ENCODE data around the gene PRDX5. TPM values are rescaled to one million over a fixed set of nuclear protein-coding genes. Genes with fewer than 3 reads are reported as not detected.

PRDX5 gene
- total and polyA plus RNA-seq, 4 donors: 66.8 to 201 (median 135) TPM

DNA sequence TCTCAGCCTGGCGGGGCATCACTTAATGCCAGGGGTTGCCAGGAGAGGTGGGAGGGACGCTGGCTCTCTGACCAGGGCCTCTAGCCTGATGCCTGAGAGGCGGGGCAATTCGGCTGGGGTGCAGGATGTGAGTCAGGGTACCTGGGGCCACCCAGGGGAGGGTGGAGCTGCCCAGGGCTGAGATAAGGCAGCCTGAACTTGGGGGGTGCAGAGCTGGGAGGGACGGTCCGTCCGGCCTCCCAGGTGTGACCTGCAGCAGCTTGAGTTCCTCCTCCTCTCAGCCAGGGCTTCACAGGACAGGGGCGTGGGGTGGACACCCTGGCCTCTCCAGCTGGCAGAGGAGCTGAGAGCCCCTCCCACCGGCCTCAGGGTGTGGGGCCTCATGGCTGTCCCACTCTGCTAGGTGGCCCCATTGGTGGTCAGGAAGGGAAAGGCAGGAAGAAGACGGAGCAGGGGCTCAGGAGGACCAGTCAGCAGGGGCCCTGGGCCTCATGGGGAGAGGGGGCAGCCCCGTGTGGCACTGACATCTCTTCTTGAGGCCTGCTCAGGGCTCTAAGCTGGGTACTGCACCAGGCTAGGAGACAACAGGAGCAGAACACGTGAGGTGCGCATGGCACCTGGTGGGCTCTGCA lies 40.1 kb downstream of the PRDX5 start (continued):
- no peak for TF ChIP-seq RAD21 (IDR thresholded peaks at IDR 0.05)
- TF ChIP-seq HNF4G (IDR thresholded peaks at IDR 0.05): no peak
- no peak for TF ChIP-seq GABPA (IDR thresholded peaks at IDR 0.05 in 1 of 2, conservative IDR thresholded peaks at IDR 0.05 in 1 of 2)
- TF ChIP-seq RXRA (IDR thresholded peaks at IDR 0.05): no peak
- TF ChIP-seq, protein P1, sequence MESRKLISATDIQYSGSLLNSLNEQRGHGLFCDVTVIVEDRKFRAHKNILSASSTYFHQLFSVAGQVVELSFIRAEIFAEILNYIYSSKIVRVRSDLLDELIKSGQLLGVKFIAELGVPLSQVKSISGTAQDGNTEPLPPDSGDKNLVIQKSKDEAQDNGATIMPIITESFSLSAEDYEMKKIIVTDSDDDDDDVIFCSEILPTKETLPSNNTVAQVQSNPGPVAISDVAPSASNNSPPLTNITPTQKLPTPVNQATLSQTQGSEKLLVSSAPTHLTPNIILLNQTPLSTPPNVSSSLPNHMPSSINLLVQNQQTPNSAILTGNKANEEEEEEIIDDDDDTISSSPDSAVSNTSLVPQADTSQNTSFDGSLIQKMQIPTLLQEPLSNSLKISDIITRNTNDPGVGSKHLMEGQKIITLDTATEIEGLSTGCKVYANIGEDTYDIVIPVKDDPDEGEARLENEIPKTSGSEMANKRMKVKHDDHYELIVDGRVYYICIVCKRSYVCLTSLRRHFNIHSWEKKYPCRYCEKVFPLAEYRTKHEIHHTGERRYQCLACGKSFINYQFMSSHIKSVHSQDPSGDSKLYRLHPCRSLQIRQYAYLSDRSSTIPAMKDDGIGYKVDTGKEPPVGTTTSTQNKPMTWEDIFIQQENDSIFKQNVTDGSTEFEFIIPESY (IDR thresholded peaks at IDR 0.05): no peak
- no peak for TF ChIP-seq SP1 (IDR thresholded peaks at IDR 0.05)

- 32% methylated on average over 7 of the region's 7 CpGs for whole genome bisulfite sequencing
- peak overlapping the region; percentile 69 to 79 for H3K27ac ChIP-seq (ENCODE audit: low read depth in 1 of 2, low read length in 2 of 2)
- peaks cover 9 to 37% (median 24%) of the 10 kb centered on the region in 4 donors for H3K4me1 ChIP-seq (ENCODE audit: control insufficient read depth in 4 of 4, insufficient read depth in 4 of 4, low read length in 3 of 4)
- H3K9ac ChIP-seq (ENCODE audit: low read depth in 1 of 2, low read length in 2 of 2): peak overlapping the region; percentile 67 to 99
- no peaks in the 10 kb centered on the region for H3K27me3 ChIP-seq (ENCODE audit: control insufficient read depth in 4 of 4, insufficient read depth in 4 of 4, low read length in 3 of 4)
- H3K9me3 ChIP-seq (ENCODE audit: control insufficient read depth in 4 of 4, low read length in 3 of 4): no peaks in the 10 kb centered on the region
- TF ChIP-seq SP1 (IDR thresholded peaks at IDR 0.05) (no peak), RXRA (IDR thresholded peaks at IDR 0.05) (no peak), RAD21 (IDR thresholded peaks at IDR 0.05) (no peak), JUND (IDR thresholded peaks at IDR 0.05) (no peak), FOXA1 (IDR thresholded peaks at IDR 0.05) (no peak), HNF4G (IDR thresholded peaks at IDR 0.05) (no peak), TAF1 (conservative IDR thresholded peaks at IDR 0.05) (no peak), FOXA2 (IDR thresholded peaks at IDR 0.05) (no peak), YY1 (IDR thresholded peaks at IDR 0.05) (no peak), EGR1 (IDR thresholded peaks at IDR 0.05; ENCODE audit: low read depth in 2 of 2) (no peak), CTCF (IDR thresholded peaks at IDR 0.05; ENCODE audit: low read depth, low read length, missing input control) (no peak), HNF4A (conservative IDR thresholded peaks at IDR 0.05) (no peak), REST (IDR thresholded peaks at IDR 0.05) (no peak), GABPA (IDR thresholded peaks at IDR 0.05 in 1 of 2, conservative IDR thresholded peaks at IDR 0.05 in 1 of 2) (no peak)
- TF ChIP-seq, protein P2, sequence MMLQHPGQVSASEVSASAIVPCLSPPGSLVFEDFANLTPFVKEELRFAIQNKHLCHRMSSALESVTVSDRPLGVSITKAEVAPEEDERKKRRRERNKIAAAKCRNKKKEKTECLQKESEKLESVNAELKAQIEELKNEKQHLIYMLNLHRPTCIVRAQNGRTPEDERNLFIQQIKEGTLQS (IDR thresholded peaks at IDR 0.05): no peak
- TF ChIP-seq, protein P3, sequence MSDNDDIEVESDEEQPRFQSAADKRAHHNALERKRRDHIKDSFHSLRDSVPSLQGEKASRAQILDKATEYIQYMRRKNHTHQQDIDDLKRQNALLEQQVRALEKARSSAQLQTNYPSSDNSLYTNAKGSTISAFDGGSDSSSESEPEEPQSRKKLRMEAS (IDR thresholded peaks at IDR 0.05): no peak
- peaks cover 4 to 20% (median 12%) of the 10 kb centered on the region in 4 donors for H3K36me3 ChIP-seq (ENCODE audit: control insufficient read depth in 4 of 4, insufficient read depth in 3 of 4, low read depth in 1 of 4, low read length in 3 of 4)
- no peak for DNase-seq (ENCODE audit: low spot score)
- H3K4me3 ChIP-seq (ENCODE audit: low read depth in 1 of 3, low read length in 3 of 3): peak overlapping the region; percentile 48 to 92 (median 84)
These were observed 40.6 kb downstream of the PRDX5 start for GRCh38 chr11:64358536-64358906.
